ENCODE measurements around the gene MINDY4.

Gene MINDY4

DNA sequence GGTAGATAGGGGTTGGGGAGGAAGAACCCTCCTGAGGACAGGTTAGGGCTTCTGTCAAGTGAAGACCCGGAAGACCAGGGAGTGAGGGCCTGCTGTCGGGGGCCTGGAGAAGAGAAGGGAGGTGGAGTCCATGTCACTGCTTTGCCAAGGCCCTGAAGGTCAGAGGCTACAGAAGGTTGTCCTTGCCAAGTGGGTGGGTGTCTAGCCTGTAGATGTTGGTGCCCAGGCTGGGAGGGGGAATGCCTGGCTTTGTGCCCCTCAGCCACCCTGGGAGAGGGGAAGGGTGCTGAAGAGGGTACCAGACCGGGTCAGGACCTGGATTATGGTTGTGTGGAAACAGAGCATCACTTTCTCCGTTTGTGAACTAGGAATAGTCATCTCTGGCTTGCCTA lies 73.3 kb downstream of the MINDY4 start:
- TF ChIP-seq, protein P1, sequence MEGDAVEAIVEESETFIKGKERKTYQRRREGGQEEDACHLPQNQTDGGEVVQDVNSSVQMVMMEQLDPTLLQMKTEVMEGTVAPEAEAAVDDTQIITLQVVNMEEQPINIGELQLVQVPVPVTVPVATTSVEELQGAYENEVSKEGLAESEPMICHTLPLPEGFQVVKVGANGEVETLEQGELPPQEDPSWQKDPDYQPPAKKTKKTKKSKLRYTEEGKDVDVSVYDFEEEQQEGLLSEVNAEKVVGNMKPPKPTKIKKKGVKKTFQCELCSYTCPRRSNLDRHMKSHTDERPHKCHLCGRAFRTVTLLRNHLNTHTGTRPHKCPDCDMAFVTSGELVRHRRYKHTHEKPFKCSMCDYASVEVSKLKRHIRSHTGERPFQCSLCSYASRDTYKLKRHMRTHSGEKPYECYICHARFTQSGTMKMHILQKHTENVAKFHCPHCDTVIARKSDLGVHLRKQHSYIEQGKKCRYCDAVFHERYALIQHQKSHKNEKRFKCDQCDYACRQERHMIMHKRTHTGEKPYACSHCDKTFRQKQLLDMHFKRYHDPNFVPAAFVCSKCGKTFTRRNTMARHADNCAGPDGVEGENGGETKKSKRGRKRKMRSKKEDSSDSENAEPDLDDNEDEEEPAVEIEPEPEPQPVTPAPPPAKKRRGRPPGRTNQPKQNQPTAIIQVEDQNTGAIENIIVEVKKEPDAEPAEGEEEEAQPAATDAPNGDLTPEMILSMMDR (IDR thresholded peaks at IDR 0.05; ENCODE audit: low read depth, low read length), result no peak
- no peak overlapping the region for H3K4me3 ChIP-seq (replicated peaks in 1 of 2; ENCODE audit: low read depth in 2 of 2, low read length in 2 of 2)
- DNase-seq (ENCODE audit: low read depth in 2 of 2), result no peak

DNA sequence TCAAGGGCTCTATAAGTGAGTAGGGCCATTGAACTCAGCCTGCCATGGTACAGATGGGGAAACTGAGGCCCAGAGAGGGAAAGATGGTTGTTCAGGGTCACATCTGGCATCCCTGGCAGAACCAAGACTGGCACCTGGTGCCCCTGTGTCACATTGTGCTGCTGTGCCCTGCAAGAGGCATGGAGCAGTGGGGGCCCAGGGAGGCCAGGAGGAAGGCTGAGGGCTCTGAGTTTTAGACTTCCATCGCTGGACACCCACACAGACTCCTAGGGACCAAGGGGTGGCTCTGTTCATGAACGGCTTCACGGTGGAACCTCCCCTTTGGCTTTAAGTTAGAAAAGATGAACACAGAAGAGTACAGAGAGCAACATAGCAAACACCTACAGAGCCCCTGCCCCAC lies 73.7 kb downstream of the MINDY4 start:
- H3K4me3 ChIP-seq (replicated peaks in 1 of 2; ENCODE audit: low read depth in 2 of 2, low read length in 2 of 2), result no peak overlapping the region
- TF ChIP-seq, protein P1 (IDR thresholded peaks at IDR 0.05; ENCODE audit: low read depth, low read length), result no peak
- DNase-seq (ENCODE audit: low read depth in 2 of 2), result no peak

DNA sequence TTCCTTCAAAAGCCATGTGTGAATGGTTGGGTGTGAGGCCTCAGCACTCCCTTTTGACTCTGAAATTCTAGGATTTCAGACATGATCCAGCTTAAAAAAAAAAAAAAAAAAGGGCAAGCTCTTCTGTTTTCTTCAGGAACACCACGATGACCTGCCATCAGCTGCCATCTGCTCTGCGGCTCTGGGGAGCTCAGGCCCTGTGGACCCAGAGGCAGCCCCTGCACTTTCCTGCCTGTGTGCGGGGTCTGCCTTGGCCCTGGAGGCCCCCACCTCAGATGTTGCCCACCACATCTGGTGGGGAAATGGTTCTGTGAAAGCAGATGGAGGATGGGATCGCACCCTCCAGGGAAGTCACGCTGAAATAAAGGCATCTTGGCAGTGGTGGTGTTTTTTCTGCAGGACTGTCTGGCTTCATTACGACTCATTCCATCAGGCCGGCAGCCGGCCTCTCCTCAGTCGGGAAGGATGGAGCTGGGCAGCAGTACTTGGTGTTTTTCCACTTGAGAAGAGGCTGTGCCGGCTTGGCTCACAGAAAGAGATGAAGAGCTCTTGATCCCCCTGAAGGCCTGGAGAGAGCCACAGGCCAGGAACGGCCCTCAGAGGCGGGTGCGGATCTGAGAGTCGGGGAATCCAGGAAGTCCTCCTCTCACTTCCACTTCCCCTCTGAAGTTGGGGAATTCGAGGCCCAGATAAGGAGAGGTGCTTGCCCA lies 74.4 kb downstream of the MINDY4 start:
- TF ChIP-seq, protein P1 (IDR thresholded peaks at IDR 0.05; ENCODE audit: low read depth, low read length), result no peak
- H3K4me3 ChIP-seq (replicated peaks in 1 of 2; ENCODE audit: low read depth in 2 of 2, low read length in 2 of 2), result no peak overlapping the region
- peak; percentile 30 to 63 for DNase-seq (ENCODE audit: low read depth in 2 of 2)

DNA sequence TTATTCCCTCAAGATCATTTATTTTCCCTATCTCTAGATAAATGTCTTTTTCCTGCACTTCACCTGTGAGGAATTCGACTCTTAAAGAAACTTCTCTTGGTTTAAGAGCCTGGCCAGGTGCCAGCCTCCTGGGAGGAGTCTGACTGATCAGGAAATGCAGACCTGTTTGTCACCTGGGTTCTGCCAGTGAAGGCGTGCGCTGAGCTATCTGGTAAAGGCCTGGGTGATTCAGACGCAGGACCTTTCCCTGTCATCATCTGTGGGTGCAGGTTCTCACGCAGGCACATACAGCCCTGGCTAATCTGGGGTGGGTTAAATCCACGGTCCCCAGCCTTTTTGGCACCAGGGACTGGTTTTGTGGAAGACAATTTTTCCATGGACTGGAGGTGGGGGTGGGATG lies 75.2 kb downstream of the MINDY4 start:
- TF ChIP-seq, protein P1 (IDR thresholded peaks at IDR 0.05; ENCODE audit: low read depth, low read length), result no peak
- DNase-seq (ENCODE audit: low read depth in 2 of 2), result no peak

DNA sequence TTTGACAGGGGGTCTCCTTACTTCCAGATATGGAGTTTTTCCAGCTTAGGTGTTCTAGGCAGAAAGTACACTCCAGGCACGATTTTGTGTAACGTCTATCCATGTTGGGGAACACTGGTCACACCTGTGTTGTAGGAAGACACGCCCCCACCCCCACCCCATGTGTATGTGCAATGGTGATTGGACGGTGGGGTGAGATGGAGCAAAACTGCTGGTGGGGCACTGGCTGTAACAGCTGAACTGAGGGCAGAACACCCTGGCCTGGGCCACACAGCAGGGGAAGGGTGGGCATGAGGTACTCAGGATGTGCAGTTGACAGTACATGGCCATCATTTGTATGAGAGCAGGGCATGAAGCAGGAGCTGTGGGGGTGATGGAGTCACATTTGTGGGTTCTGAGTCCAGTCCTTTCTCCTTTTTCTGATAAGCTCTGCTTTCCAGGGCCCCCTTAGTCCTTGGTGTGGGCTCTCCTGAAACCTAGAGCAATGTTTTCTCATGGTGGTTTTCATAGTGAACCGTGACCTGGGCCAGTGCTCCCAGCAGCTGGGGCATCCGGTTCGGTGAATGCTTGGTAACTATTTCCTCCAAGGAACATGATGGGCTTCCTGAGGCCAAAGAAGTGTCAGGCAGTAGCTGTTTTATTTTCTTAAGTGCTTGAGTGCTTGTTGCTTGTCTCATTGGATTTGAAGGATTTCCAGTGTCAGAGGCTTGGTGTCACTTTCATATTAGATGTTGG lies 77.1 kb downstream of the MINDY4 start:
- no peak overlapping the region for H3K4me3 ChIP-seq (replicated peaks in 1 of 2; ENCODE audit: low read depth in 2 of 2, low read length in 2 of 2)
- no peak for DNase-seq (ENCODE audit: low read depth in 2 of 2)
- TF ChIP-seq, protein P1 (IDR thresholded peaks at IDR 0.05; ENCODE audit: low read depth, low read length), result no peak

More for the DNA sequence above, 75.2 kb downstream of the MINDY4 start:
- no peak overlapping the region for H3K4me3 ChIP-seq (replicated peaks in 1 of 2; ENCODE audit: low read depth in 2 of 2, low read length in 2 of 2)

DNA sequence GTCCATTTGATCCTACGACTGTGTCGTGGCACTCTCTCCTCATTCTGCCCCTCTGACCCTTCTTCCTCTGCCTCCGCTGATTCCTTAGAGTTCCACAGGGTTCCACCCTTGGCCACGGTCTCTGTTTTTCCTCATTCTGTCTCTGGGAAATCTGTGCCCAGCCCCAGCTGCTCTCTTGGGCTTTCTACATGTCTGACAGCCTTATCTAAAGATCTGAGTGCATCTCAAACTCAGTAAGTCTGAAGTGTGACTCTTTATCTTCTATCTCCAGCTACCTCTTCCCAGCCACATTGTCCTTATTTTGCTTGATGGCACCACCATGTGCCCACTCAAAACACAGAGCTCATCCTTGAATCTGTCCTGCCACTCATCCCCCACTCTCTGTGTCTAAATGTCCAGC lies 78.3 kb downstream of the MINDY4 start:
- no peak overlapping the region for H3K4me3 ChIP-seq (replicated peaks in 1 of 2; ENCODE audit: low read depth in 2 of 2, low read length in 2 of 2)
- no peak for DNase-seq (ENCODE audit: low read depth in 2 of 2)
- TF ChIP-seq, protein P1 (IDR thresholded peaks at IDR 0.05; ENCODE audit: low read depth, low read length), result no peak

Measured in cardiac fibroblast (primary cell).